Mucosa of descending colon (tissue), 3 donors: ENCODE measurements around the gene COX6B1. TPM values are rescaled to one million over a fixed set of nuclear protein-coding genes. Genes with fewer than 3 reads are reported as not detected.

Experiments
- ATAC-seq: fragments of 200-7000 bp; cut with Tn5 transposase; one replicate; pipeline ENCODE4 v1.9.1; 2020; ENCODE audit warnings: mild to moderate bottlenecking, moderate library complexity
- DNase-seq, 3 donors: peaks; one replicate each; pipeline ENCODE4 v3.0.0-alpha.2; 2020
- H3K36me3 ChIP-seq: fragments of 200-600 bp; one replicate; pipeline ENCODE4 v1.8.0; 2021; ENCODE audit warnings: low read depth, mild to moderate bottlenecking
- H3K4me1 ChIP-seq: fragments of 200-600 bp; one replicate; pipeline ENCODE4 v1.8.0; 2021; ENCODE audit warnings: low read depth, mild to moderate bottlenecking
- H3K4me3 ChIP-seq: fragments of 200-600 bp; one replicate; pipeline ENCODE4 v1.8.0; 2021; ENCODE audit warnings: mild to moderate bottlenecking
- H3K9me3 ChIP-seq: fragments of 200-600 bp; one replicate; pipeline ENCODE4 v1.8.0; 2021; ENCODE audit warnings: mild to moderate bottlenecking
- intact Hi-C, 2 donors: fragments of 100-400 bp; cut with DNase I in 1 of 2; cut with micrococcal nuclease in 1 of 2; formaldehyde crosslinking; loops; one replicate each; pipeline versions ENCODE4 v1.11.0 to v1.11.1; 2022; cut with DNase I, micrococcal nuclease
- total RNA-seq, 3 donors: library from RNA; stranded (reverse); fragmentation: NEBNext Ultra II Directional in 2 of 3; extraction: Animal tissue kit (Norgen Biotek cat#: 25700) in 2 of 3; gene quantifications; one replicate each; pipeline versions ENCODE4 v1.2.1 to v1.2.4, GENCODE V29; 2021 to 2023
- TF ChIP-seq, protein P1 (sequence below): fragments of 200-600 bp; IDR thresholded peaks from one replicate; pipeline ENCODE4 v1.8.0; 2022; ENCODE audit warnings: antibody characterized with exemption, mild to moderate bottlenecking
- donor health status: DM: no; HTN: no; CAD: no; lungs with moderate emphysema.
- donor health status: DM: no; HTN: no; CAD: no.
- donor health status: DM: no; HTN: yes; CAD: no.

COX6B1 gene
- total RNA-seq, 3 donors from 2014 or later: 460 to 939 (median 669) TPM

DNA sequence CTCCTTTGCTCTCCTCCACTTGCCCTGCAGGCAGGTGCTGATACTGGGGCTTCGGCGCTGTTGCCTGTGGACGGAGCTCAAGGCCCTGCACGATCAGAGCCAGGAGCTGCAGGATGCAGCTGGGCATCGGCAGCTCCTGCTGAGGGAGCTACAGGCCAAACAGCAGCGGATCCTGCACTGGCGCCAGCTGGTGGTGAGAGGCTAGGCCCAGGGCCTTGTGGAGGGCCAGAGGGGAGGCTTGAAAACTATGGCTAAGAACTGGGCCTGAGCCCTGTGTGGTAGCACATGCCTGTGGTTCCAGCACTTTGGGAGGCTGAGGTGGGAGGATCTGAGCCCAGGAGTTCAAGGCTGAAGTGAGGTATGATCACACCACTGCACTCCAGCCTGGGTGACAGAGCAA lies 29.3 kb upstream of the COX6B1 start:
- Histone ChIP-seq H3K4me1 (no peaks in the 10 kb centered on the region), H3K36me3 (no peaks in the 10 kb centered on the region), H3K9me3 (no peaks in the 10 kb centered on the region), H3K4me3 (no peak overlapping the region)
- TF ChIP-seq, protein P1, sequence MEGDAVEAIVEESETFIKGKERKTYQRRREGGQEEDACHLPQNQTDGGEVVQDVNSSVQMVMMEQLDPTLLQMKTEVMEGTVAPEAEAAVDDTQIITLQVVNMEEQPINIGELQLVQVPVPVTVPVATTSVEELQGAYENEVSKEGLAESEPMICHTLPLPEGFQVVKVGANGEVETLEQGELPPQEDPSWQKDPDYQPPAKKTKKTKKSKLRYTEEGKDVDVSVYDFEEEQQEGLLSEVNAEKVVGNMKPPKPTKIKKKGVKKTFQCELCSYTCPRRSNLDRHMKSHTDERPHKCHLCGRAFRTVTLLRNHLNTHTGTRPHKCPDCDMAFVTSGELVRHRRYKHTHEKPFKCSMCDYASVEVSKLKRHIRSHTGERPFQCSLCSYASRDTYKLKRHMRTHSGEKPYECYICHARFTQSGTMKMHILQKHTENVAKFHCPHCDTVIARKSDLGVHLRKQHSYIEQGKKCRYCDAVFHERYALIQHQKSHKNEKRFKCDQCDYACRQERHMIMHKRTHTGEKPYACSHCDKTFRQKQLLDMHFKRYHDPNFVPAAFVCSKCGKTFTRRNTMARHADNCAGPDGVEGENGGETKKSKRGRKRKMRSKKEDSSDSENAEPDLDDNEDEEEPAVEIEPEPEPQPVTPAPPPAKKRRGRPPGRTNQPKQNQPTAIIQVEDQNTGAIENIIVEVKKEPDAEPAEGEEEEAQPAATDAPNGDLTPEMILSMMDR: no peak
- intact Hi-C loops: no loop called here
- no peak for ATAC-seq
- no peak for DNase-seq

DNA sequence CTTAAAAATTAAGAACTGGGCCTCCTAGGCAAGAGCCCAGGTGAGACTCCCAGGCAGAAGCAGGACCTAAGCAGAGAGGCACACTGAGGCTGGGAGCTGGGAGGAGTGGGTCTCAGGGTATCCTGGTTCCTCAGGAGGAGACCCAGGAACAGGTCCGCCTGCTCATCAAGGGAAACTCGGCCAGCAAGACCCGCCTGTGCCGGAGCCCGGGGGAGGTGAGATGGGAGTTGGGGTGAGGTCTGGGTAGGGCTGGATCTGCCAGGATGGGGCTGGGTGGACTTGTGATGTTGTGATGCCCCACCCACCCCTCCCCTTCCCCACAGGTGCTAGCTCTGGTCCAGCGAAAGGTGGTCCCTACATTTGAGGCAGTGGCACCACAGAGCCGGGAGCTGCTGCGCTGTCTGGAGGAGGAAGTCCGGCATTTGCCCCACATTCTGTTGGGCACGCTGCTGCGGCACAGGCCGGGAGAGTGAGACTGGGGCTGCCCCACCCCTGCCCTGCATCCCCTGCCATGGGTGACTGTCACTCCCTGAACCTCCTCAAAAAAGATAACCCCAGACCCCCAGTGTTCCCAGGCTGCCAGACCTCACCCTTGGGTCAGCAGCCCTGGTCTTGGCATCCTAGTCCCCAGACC lies 28.7 kb upstream of the COX6B1 start:
- Histone ChIP-seq H3K4me1 (no peaks in the 10 kb centered on the region), H3K9me3 (no peaks in the 10 kb centered on the region), H3K4me3 (no peak overlapping the region), H3K36me3 (no peaks in the 10 kb centered on the region)
- no peak for DNase-seq
- TF ChIP-seq, protein P1: no peak
- ATAC-seq: no peak
- intact Hi-C loops: no loop called here

DNA sequence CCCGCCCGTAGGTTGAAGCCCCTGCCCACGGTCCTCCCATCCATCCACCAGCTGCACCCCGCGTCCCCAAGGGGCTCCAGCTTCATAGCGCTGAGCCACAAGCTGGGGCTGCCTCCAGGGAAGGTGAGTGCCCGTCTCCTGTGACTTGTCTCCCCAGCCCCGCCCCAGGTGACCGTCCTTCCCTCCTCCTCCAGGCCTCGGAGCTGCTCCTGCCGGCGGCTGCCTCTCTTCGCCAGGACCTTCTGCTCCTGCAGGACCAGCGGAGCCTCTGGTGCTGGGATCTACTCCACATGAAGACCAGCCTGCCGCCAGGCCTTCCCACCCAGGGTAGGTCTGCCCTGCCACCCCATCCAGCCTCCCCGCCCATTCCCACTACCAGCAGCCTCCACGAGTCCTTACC lies 28.1 kb upstream of the COX6B1 start:
- TF ChIP-seq, protein P1: no peak
- ATAC-seq (no peak), DNase-seq (no peak)
- H3K4me3 ChIP-seq: no peak overlapping the region
- H3K9me3 ChIP-seq: no peaks in the 10 kb centered on the region
- intact Hi-C loops: no loop called here
- no peaks in the 10 kb centered on the region for H3K4me1 ChIP-seq
- no peaks in the 10 kb centered on the region for H3K36me3 ChIP-seq

DNA sequence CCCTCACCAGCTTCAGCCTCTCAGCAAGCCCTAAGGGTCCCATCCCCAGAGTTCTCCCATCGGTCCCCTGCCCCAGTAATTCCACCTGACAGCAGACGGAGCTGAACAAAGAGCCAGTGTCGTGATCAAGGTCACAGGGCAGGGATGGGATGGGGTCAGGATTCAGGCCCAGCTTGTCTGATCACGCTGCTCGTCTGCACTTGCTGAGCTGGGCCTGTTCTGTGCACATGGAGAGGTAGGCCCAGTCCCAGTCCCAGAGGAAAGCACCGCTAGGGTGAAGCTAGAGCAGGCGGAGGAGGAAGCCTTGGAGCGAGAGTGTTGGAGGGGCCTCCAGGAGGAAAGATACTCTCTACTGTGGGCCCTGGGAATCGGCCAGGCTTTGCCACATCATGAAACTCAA lies 26.4 kb upstream of the COX6B1 start:
- H3K4me1 ChIP-seq: no peaks in the 10 kb centered on the region
- H3K9me3 ChIP-seq: no peaks in the 10 kb centered on the region
- ATAC-seq (no peak), DNase-seq (no peak)
- no peaks in the 10 kb centered on the region for H3K36me3 ChIP-seq
- intact Hi-C loops: no loop called here
- TF ChIP-seq, protein P1: no peak
- H3K4me3 ChIP-seq: no peak overlapping the region

DNA sequence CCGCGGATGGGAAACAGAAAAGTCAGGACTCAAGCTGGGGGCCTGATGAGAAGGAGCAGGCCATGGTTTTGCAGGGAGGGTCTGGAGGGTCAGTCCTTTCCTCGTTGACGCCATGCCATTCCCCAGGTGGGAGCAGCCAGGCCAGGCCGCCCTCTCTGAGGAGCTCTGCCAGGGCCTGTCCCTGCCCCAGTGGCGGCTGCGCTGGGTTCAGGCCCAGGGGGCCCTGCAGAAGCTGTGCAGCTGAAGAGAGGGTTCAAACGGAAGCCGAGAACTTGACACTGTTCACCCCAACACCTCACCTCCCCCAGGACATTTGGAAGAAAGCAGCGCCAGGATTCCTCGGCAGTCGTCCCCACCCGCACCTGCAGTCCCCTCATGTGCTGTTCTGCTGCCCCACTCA lies 25.4 kb upstream of the COX6B1 start:
- TF ChIP-seq, protein P1: no peak
- Histone ChIP-seq H3K4me1 (no peaks in the 10 kb centered on the region), H3K4me3 (no peak overlapping the region), H3K36me3 (no peaks in the 10 kb centered on the region), H3K9me3 (no peaks in the 10 kb centered on the region)
- ATAC-seq (no peak), DNase-seq (no peak)
- intact Hi-C loops: no loop called here
